ENCODE results near the gene ACTR3.

- TF ChIP-seq CTCF (IDR thresholded peaks at IDR 0.05) = no peak
- no peak for TF ChIP-seq POLR2A (IDR thresholded peaks at IDR 0.05; ENCODE audit: low read depth)
- TF ChIP-seq EP300 (IDR thresholded peaks at IDR 0.05) = no peak
- TF ChIP-seq POLR2AphosphoS5 (IDR thresholded peaks at IDR 0.05) = no peak
These were observed 74.5 kb downstream of the ACTR3 start for GRCh38 chr2:113964436-113964835.
